SW 1271 (cell line): Measurements from ENCODE around the gene CCDC146.
A peak's percentile ranks its signal among the peaks of the same experiment; 100 is the strongest.
"Not testable (repeated sequence)": the region's sequence is repeated elsewhere in the genome, so short reads cannot be mapped to it uniquely, and the experiment has no call there.

Source experiments
- DNase-seq, 2 experiments: peaks; one replicate each; lab custom pipeline; 2025; lab: John Stamatoyannopoulos, UW

Gene CCDC146

GRCh38 chr7:77331938-77332695, 209.7 kb downstream of the CCDC146 start:
- peak; percentile 65 to 84 for DNase-seq

- DNase-seq = not testable (repeated sequence)
Observed at GRCh38 chr7:77334039-77334438, 211.6 kb downstream of the CCDC146 start.

- no peak for DNase-seq
Observed at GRCh38 chr7:77335581-77335980, 213.2 kb downstream of the CCDC146 start.

- no peak for DNase-seq
Observed at GRCh38 chr7:77337456-77337990, 215.1 kb downstream of the CCDC146 start.

GRCh38 chr7:77338260-77338659, 215.8 kb downstream of the CCDC146 start:
- no peak for DNase-seq

- no peak for DNase-seq
Observed at GRCh38 chr7:77338883-77339629, 216.6 kb downstream of the CCDC146 start.

GRCh38 chr7:77339726-77340125, 217.3 kb downstream of the CCDC146 start:
- no peak for DNase-seq
